Panc1 (cell line): Measurements from ENCODE around the gene SLC38A4. TPM values are rescaled to one million over a fixed set of nuclear protein-coding genes. Genes with fewer than 3 reads are reported as not detected.

Experiments
- ATAC-seq: fragments of 200-7000 bp; cut with Tn5 transposase; 2 replicates; pipeline ENCODE4 v1.9.1; 2020; ENCODE audit warnings: mild to moderate bottlenecking, moderate library complexity
- BruUV-seq: library from RNA; stranded (reverse); fragments of 400-500 nt; replicated peaks from 2 replicates; lab custom pipeline; 2021; lab: Mats Ljungman, UMichigan
- CTCF ChIA-PET: fragments of 300-600 bp; sonication (Branson Sonifier 250); formaldehyde crosslinking; loops from one replicate; lab custom pipeline; 2022; ENCODE audit warnings: antibody characterized with exemption; lab: Charles Lee
- POLR2A ChIA-PET: fragments of 300-600 bp; sonication (Branson Sonifier 250); formaldehyde crosslinking; loops from one replicate; lab custom pipeline; 2022; ENCODE audit warnings: antibody characterized with exemption; lab: Charles Lee
- DNase-seq: peaks from one replicate; pipeline ENCODE4 v3.0.0-alpha.2; 2010; ENCODE audit warnings: low read depth, low spot score
- H3K27ac ChIP-seq: 2 replicates; pipeline ENCODE4 v1.5.1; 2011; ENCODE audit warnings: mild to moderate bottlenecking, low read length, inconsistent platforms
- H3K27me3 ChIP-seq: fragments of 200-500 bp; sonication (Bioruptor generic); 2 replicates; pipeline ENCODE4 v1.6.0; 2014; ENCODE audit warnings: low read length, inconsistent platforms; ENCODE audit not compliant: control insufficient read depth, insufficient read depth
- H3K36me3 ChIP-seq: fragments of 200-500 bp; sonication (Bioruptor generic); 2 replicates; pipeline ENCODE4 v1.5.1; 2014; ENCODE audit warnings: inconsistent platforms, mild to moderate bottlenecking, low read length, moderate library complexity; ENCODE audit not compliant: control insufficient read depth, insufficient read depth
- H3K4me1 ChIP-seq: 2 replicates; pipeline ENCODE4 v1.5.1; 2011; ENCODE audit warnings: inconsistent platforms, mild to moderate bottlenecking, low read length, moderate library complexity; ENCODE audit not compliant: control insufficient read depth, insufficient read depth
- H3K4me3 ChIP-seq, 2 experiments: 2 replicates each; pipeline ENCODE4 v1.5.1; 2011 to 2012; ENCODE audit warnings: low read depth in 2 of 2, low read length in 2 of 2, mild to moderate bottlenecking in 2 of 2, inconsistent platforms in 1 of 2, moderate library complexity in 1 of 2
- H3K9me3 ChIP-seq: fragments of 200-500 bp; sonication (Bioruptor generic); 2 replicates; pipeline ENCODE4 v1.5.1; 2014; ENCODE audit warnings: low read depth, mild to moderate bottlenecking, inconsistent platforms, low read length, moderate library complexity; ENCODE audit not compliant: control insufficient read depth, insufficient read depth
- POLR2AphosphoS5 ChIP-seq: IDR thresholded peaks from 2 replicates; pipeline ENCODE4 v1.6.1; 2012; ENCODE audit warnings: mild to moderate bottlenecking, low read depth, low read length, moderate library complexity
- SIN3A ChIP-seq: IDR thresholded peaks from 2 replicates; pipeline ENCODE4 v1.6.1; 2012; ENCODE audit warnings: low read depth, mild to moderate bottlenecking, low read length, moderate library complexity, borderline replicate concordance; ENCODE audit not compliant: insufficient read depth
- TCF7L2 ChIP-seq: IDR thresholded peaks from 2 replicates; pipeline ENCODE4 v1.6.1; 2011; ENCODE audit warnings: mild to moderate bottlenecking, low read depth, low read length, inconsistent platforms
- in situ Hi-C: cut with HindIII; loops from 2 replicates; pipeline ENCODE4 v1.10.0; 2016; ENCODE audit warnings: low sequenced_read_pairs, low pct_unique_long_range_greater_than_20kb
- intact Hi-C: fragments of 100-400 bp; cut with micrococcal nuclease; formaldehyde crosslinking; loops from one replicate; pipeline ENCODE4 v1.10.0; 2022; ENCODE audit not compliant: unreplicated experiment
- total RNA-seq: library from RNA; stranded (reverse); gene quantifications from one replicate; pipeline ENCODE4 v1.2.1, GENCODE V29; 2021; ENCODE audit not compliant: unreplicated experiment
- TF ChIP-seq, protein P1 (sequence below): fragments of 450-650 bp; IDR thresholded peaks from 2 replicates; pipeline ENCODE4 v1.5.1; 2017; ENCODE audit warnings: mild to moderate bottlenecking
- TF ChIP-seq, protein P2 (sequence below), 2 experiments: IDR thresholded peaks; 2 replicates each; pipeline ENCODE4 v1.6.1; 2011 to 2012; ENCODE audit warnings: low read depth in 2 of 2, control low read depth in 1 of 2, low read length in 1 of 2, mild to moderate bottlenecking in 1 of 2, moderate library complexity in 1 of 2; ENCODE audit not compliant: insufficient read depth in 1 of 2

Gene SLC38A4
- total RNA-seq, 1 experiment from 2014 or later: 2.5 TPM

DNA sequence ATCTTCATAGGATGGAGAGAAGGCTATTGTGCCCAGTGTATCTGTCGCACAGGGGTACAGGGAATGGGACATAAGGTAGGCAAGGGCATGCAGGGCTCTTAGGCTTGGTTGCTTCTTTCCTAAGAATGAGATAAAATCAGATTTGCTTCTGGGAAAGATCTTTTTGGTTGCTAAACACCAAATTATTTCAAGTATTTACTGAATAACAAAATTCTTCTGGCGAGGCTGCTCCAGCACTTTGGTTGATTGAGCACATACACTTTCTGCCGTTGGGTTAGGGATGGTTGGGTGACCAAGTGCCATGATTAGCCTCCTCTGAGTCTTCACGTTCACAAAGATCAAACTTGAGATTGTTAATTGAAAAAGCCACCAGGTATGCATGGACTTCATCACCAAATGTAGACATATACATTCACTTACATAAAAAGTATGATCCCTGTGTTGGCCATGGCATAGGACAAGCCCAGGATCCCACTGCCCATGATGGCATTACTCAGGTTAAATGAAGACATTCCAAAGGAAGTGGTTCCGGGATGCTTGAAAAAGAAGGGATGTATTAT is 38.2 kb downstream of the SLC38A4 start:
- DNase-seq (no peak), ATAC-seq (no peak)
- no peaks in the 10 kb centered on the region for H3K4me1 ChIP-seq
- BruUV-seq: no TSS peak
- H3K27ac ChIP-seq: no peak overlapping the region
- POLR2A ChIA-PET: no interaction called here
- no peaks in the 10 kb centered on the region for H3K9me3 ChIP-seq
- CTCF ChIA-PET: no interaction called here
- in situ Hi-C loops (no loop called here), intact Hi-C loops (no loop called here)
- TF ChIP-seq, protein P1, sequence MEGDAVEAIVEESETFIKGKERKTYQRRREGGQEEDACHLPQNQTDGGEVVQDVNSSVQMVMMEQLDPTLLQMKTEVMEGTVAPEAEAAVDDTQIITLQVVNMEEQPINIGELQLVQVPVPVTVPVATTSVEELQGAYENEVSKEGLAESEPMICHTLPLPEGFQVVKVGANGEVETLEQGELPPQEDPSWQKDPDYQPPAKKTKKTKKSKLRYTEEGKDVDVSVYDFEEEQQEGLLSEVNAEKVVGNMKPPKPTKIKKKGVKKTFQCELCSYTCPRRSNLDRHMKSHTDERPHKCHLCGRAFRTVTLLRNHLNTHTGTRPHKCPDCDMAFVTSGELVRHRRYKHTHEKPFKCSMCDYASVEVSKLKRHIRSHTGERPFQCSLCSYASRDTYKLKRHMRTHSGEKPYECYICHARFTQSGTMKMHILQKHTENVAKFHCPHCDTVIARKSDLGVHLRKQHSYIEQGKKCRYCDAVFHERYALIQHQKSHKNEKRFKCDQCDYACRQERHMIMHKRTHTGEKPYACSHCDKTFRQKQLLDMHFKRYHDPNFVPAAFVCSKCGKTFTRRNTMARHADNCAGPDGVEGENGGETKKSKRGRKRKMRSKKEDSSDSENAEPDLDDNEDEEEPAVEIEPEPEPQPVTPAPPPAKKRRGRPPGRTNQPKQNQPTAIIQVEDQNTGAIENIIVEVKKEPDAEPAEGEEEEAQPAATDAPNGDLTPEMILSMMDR: no peak
- TF ChIP-seq, protein P2, sequence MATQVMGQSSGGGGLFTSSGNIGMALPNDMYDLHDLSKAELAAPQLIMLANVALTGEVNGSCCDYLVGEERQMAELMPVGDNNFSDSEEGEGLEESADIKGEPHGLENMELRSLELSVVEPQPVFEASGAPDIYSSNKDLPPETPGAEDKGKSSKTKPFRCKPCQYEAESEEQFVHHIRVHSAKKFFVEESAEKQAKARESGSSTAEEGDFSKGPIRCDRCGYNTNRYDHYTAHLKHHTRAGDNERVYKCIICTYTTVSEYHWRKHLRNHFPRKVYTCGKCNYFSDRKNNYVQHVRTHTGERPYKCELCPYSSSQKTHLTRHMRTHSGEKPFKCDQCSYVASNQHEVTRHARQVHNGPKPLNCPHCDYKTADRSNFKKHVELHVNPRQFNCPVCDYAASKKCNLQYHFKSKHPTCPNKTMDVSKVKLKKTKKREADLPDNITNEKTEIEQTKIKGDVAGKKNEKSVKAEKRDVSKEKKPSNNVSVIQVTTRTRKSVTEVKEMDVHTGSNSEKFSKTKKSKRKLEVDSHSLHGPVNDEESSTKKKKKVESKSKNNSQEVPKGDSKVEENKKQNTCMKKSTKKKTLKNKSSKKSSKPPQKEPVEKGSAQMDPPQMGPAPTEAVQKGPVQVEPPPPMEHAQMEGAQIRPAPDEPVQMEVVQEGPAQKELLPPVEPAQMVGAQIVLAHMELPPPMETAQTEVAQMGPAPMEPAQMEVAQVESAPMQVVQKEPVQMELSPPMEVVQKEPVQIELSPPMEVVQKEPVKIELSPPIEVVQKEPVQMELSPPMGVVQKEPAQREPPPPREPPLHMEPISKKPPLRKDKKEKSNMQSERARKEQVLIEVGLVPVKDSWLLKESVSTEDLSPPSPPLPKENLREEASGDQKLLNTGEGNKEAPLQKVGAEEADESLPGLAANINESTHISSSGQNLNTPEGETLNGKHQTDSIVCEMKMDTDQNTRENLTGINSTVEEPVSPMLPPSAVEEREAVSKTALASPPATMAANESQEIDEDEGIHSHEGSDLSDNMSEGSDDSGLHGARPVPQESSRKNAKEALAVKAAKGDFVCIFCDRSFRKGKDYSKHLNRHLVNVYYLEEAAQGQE (IDR thresholded peaks at IDR 0.05; ENCODE audit: insufficient read depth in 1 of 2, low read depth in 2 of 2, low read length in 1 of 2): no peak
- TF ChIP-seq SIN3A: no peak
- no peak for TF ChIP-seq POLR2AphosphoS5
- no peak for TF ChIP-seq TCF7L2
- H3K27me3 ChIP-seq: no peaks in the 10 kb centered on the region
- H3K4me3 ChIP-seq: no peak overlapping the region
- H3K36me3 ChIP-seq: no peaks in the 10 kb centered on the region

DNA sequence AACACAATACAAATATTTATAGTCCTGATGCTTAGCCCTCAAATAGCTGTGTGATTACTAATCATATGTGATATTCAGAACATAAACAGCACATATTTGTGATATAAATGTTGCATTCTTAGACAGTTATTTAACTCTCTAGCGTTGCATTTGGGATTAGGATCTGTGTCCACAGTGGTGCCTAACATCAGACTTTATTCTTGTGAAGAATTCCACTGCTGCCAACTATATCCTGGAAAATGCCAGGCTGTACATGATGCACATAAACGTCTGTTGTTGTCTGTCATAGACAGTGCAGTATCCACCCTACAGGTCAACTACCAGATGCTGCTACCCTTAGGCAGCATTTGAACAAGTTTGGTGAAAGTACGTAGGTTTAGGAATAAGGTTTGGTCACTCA is 39.0 kb downstream of the SLC38A4 start:
- H3K36me3 ChIP-seq: no peaks in the 10 kb centered on the region
- CTCF ChIA-PET: no interaction called here
- H3K27ac ChIP-seq: no peak overlapping the region
- no peaks in the 10 kb centered on the region for H3K27me3 ChIP-seq
- H3K4me3 ChIP-seq: no peak overlapping the region
- DNase-seq: no peak
- no peaks in the 10 kb centered on the region for H3K9me3 ChIP-seq
- in situ Hi-C loops (no loop called here), intact Hi-C loops (no loop called here)
- ATAC-seq: no peak
- POLR2A ChIA-PET: no interaction called here
- H3K4me1 ChIP-seq: no peaks in the 10 kb centered on the region
- TF ChIP-seq SIN3A: no peak
- TF ChIP-seq TCF7L2: no peak
- TF ChIP-seq, protein P1: no peak
- TF ChIP-seq POLR2AphosphoS5: no peak
- TF ChIP-seq, protein P2 (IDR thresholded peaks at IDR 0.05; ENCODE audit: insufficient read depth in 1 of 2, low read depth in 2 of 2, low read length in 1 of 2): no peak
- no TSS peak for BruUV-seq
